Kidney (tissue), 14 donors: ENCODE data around the gene ECI1. TPM values are rescaled to one million over a fixed set of nuclear protein-coding genes. Genes with fewer than 3 reads are reported as not detected.

Experiments used
- DNase-seq, 5 donors: peaks; one replicate each; pipeline ENCODE4 v3.0.0-alpha.2; 2013 to 2020
- FAIRE-seq: peaks from 2 replicates; lab custom pipeline; 2012; peaks lifted over from hg19 to GRCh38; lab: Jason Lieb, UNC
- H3K27ac ChIP-seq, 2 donors: one replicate each; pipeline ENCODE4 v1.7.0; 2013; ENCODE audit warnings: low read depth in 2 of 2, low read length in 2 of 2, inconsistent platforms in 1 of 2
- H3K27me3 ChIP-seq: one replicate; pipeline ENCODE4 v1.7.1; 2013; ENCODE audit warnings: low read length, inconsistent platforms; ENCODE audit not compliant: control insufficient read depth, insufficient read depth
- H3K36me3 ChIP-seq, 3 donors: one replicate each; pipeline versions ENCODE4 v1.7.0 to v1.7.1; 2013; ENCODE audit warnings: low read length in 3 of 3, control low read depth in 1 of 3, inconsistent platforms in 1 of 3; ENCODE audit not compliant: insufficient read depth in 3 of 3, control insufficient read depth in 2 of 3
- H3K4me1 ChIP-seq, 3 donors: one replicate each; pipeline versions ENCODE4 v1.7.0 to v1.7.1; 2013; ENCODE audit warnings: low read length in 3 of 3, inconsistent platforms in 1 of 3, low read depth in 1 of 3; ENCODE audit not compliant: control insufficient read depth in 2 of 3, insufficient read depth in 2 of 3
- H3K4me3 ChIP-seq, 3 donors: one replicate each; pipeline versions ENCODE4 v1.7.0 to v1.8.1; 2013; ENCODE audit warnings: low read length in 3 of 3, control low read depth in 1 of 3, inconsistent platforms in 1 of 3
- H3K9ac ChIP-seq, 3 donors: one replicate each; pipeline versions ENCODE4 v1.7.0 to v1.7.1; 2013; ENCODE audit warnings: low read length in 3 of 3, control low read depth in 1 of 3, inconsistent platforms in 1 of 3
- H3K9me3 ChIP-seq, 3 donors: one replicate each; pipeline versions ENCODE4 v1.7.0 to v1.7.1; 2013; ENCODE audit warnings: low read length in 3 of 3, control low read depth in 1 of 3, inconsistent platforms in 1 of 3; ENCODE audit not compliant: control insufficient read depth in 2 of 3, insufficient read depth in 1 of 3
- CTCF ChIP-seq: IDR thresholded peaks from 3 replicates; pipeline ENCODE4 v1.5.1; 2012; ENCODE audit warnings: mild to moderate bottlenecking, moderate library complexity, borderline replicate concordance; ENCODE audit not compliant: insufficient read depth; ENCODE audit errors: extremely low read depth
- intact Hi-C: fragments of 100-400 bp; cut with DNase I; formaldehyde crosslinking; loops from one replicate; pipeline ENCODE4 v1.11.1; 2022
- polyA plus RNA-seq: library from polyadenylated mRNA; stranded (reverse); fragments of 350-450 nt; fragmentation: Illumina TruSeq; extraction: RNeasy Lipid Tissue Mini Kit (QIAGEN cat#74804); gene quantifications from one replicate; pipeline ENCODE4 v1.2.3, GENCODE V29; 2014; ENCODE audit warnings: low read depth, low replicate concordance; ENCODE audit not compliant: insufficient read depth
- total RNA-seq: library from RNA; stranded (reverse); fragmentation: NEBNext Ultra II Directional; extraction: Animal tissue kit (Norgen Biotek cat#: 25700); gene quantifications from one replicate; pipeline ENCODE4 v1.2.1, GENCODE V29; 2021
- donor health status: control.
- donor health status: control.
- donor health status: control.
- donor health status: control.
- donor health status: control.
- donor health status: DM: yes; HTN: yes; CAD: no.
- donor health status: Normal renal cell carcinoma (clear cell type).

Gene ECI1
- total and polyA plus RNA-seq, 2 donors from 2014 or later, result 98.1 to 233 TPM

GRCh38 chr16:2208308-2208707, 43.1 kb downstream of the ECI1 start:
- Histone ChIP-seq H3K4me3 (no peak overlapping the region), H3K9me3 (no peaks in the 10 kb centered on the region), H3K4me1 (peaks cover 0 to 31% (median 22%) of the 10 kb centered on the region in 3 donors), H3K9ac (no peak overlapping the region), H3K36me3 (peaks cover 0 to 4% (median 0%) of the 10 kb centered on the region in 3 donors), H3K27me3 (no peaks in the 10 kb centered on the region), H3K27ac (no peak overlapping the region)
- intact Hi-C loops, result no loop called here
- DNase-seq (no peak), FAIRE-seq (no peak)
- TF ChIP-seq CTCF, result no peak

- intact Hi-C loops, result no loop called here
Observed at GRCh38 chr16:2207872-2208271, 43.5 kb downstream of the ECI1 start.

GRCh38 chr16:2206780-2207433, 44.5 kb downstream of the ECI1 start:
- FAIRE-seq, result no peak
- Histone ChIP-seq H3K27ac (no peak overlapping the region), H3K27me3 (no peaks in the 10 kb centered on the region), H3K4me1 (peaks cover 0 to 17% (median 12%) of the 10 kb centered on the region in 3 donors), H3K4me3 (no peak overlapping the region), H3K36me3 (peaks cover 0 to 4% (median 0%) of the 10 kb centered on the region in 3 donors), H3K9ac (no peak overlapping the region), H3K9me3 (no peaks in the 10 kb centered on the region)
- TF ChIP-seq CTCF, result no peak
- intact Hi-C loops, result no loop called here
- DNase-seq, result peak in 1 of 5 donors; percentile 79

More at GRCh38 chr16:2207872-2208271, 43.5 kb downstream of the ECI1 start:
- Histone ChIP-seq H3K4me1 (peaks cover 0 to 27% (median 18%) of the 10 kb centered on the region in 3 donors), H3K4me3 (no peak overlapping the region), H3K27me3 (no peaks in the 10 kb centered on the region), H3K36me3 (peaks cover 0 to 4% (median 0%) of the 10 kb centered on the region in 3 donors), H3K9me3 (no peaks in the 10 kb centered on the region), H3K9ac (no peak overlapping the region), H3K27ac (no peak overlapping the region)
- no peak for DNase-seq
- no peak for FAIRE-seq
- no peak for TF ChIP-seq CTCF
